DMS53 (cell line): ENCODE results near the gene SPAG9.

Source experiments
- DNase-seq: peaks from one replicate; lab custom pipeline; 2025; lab: John Stamatoyannopoulos, UW

SPAG9 gene

DNA sequence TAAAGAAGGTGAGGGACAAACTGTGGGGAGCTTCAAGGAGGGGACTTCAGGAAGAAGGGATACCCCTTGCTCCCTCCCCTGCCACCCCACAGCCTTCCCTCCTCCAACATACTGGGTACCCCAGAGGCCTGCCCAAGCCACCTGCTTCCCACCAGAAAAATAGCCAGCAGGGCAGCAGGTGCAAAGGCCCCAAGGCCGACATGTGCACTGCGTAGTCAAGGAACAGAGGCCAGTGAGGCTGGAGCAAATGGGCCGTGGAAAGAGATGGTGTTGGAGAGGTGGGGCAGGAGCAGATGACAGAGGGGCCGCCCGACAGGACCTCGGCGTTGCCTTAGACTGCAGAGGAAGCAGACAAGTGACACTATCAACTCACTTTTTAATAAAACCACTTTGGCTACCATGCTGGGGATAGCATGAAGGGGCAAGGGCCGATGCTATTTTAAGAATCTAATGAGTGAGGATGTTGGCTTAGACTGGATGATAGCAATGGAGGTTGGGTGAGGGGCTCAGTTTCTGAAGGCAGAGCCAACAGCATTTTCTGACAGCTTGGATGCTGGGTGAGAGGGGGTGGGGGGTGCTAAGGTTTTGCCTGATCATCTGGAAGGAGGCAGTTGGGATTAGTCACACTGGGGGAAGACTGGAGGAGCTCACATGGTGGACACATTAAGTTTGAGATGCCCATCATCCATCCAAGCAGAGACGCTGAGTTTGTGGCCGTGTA lies 181.7 kb downstream of the SPAG9 start:
- no peak for DNase-seq

DNA sequence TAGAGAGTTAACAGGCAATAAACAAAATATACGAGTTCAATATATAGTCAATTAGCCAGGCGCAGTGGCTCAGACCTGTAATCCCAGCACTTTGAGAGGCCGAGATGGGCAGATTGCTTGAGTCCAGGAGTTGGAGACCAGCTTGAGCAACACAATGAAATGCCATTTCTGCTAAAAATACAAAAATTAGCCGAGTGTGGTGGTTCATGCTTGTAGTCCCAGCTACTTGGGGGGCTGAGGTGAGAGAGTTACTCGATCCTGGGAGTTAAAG lies 184.7 kb downstream of the SPAG9 start:
- DNase-seq: no peak

DNA sequence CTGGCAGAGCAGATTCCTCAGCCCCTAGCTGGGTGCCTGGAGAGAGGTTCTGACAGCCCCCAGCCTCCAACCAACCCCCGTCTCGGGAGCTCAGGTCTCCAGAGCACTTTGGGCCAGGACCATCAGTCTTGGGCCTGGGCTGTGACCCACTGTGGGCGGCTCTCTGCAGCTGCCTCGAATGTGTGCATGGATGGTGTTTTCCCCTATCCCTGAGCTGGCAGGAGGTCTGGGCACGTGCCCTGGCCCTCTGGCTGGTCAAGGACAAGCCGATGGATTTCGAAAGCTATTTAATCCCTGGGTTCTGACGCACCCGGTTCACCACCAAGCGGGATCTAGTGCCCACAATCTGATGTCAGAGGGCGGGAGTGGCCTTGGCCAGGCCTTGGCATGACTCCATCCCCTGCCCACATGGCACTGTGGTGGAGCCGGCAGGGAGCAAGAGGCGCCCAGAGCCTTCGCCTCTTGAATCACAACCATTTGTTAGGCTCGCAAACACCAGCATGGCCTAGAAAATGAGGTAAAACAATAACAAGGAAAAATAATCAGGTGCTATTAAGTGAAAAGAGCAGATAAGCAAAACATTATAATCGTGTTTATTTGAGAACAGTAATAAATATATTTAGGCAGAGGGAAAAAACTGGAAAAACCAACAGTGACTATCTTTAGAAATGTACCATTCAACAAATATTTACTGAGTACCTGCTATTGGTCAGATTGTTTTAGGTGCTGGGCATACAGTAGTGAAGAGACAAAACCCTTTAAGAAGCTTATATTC lies 185.3 kb downstream of the SPAG9 start:
- DNase-seq: no peak

DNA sequence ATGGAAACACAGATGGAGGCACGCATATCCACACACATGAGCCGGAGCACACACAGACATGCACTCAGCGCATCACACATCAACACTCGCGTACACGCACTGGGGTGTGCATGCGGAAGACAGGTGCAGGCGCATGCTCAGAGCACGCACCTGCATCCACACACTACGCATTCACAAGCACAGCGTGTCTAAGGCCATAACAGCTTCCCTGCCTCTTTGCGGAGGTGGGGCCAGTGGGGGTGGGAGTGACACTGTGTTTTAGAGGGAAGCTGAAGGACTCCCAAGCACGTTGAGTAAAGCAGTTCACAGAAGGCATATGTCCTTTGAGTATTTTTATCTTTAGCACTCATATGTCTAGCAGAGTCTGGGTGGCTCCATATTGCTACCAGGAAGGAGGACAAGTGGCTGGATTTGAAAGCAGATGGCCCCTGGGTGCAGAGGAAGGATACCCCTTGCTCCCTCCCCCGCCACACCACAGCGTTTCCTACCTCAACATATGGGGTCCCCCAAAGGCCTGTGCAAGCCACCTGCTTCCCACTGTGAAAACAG lies 185.9 kb downstream of the SPAG9 start:
- DNase-seq: no peak

DNA sequence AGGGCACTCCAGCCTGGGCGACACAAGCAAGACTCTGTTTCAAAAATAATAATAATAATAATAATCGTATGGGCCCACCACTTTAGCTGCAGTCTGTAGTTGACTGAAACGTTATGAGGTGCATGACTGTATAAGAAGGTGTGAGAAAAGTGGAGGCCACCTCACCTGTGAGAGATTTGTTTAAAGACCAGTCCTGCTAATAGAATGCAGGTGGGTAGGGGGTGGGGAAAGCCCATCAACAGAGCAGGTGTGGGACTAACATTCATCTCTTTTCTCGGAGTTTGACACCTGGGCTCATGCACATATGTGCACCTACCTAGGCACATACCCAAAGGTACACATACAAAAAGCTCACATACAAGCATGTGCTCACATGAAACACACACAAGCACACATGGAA lies 186.5 kb downstream of the SPAG9 start:
- no peak for DNase-seq

DNA sequence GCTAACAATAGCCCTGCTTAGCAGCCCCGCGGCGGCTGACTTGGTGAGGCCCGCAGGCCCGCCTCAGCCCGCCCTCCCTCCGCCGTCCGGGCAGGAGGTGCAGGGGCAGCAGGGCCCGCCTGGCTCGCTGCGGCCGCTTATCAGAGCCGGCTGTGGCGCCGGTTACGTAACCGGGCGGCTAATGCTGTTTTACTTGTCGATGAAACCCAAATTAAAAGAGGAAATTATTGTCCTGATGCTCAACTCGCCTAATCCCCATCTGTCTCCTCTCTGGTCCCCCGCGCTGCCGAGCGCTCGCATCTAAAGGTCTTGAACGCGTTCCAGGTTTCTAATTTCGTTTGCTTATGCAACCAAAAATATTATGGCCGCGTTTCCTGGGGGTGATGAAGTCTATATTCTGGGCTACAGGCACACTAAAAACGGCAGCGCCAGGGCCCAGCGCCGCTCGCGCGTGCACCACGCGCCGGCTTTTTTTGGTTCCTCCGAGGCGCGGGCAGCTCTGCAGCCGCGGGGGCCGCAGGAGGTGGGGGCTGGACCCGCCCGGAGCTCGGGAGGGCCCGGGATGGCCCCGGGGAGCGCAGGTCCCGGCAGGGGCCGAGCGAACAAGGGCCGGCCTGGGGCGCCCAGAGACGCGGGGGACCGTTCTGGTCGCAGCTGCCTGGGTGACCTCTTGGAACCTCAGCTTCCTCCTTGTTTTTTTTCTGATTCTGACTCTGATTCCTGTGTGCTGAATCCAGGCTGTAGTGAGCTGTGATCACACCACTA lies 189.3 kb downstream of the SPAG9 start:
- DNase-seq: peak; percentile 96

DNA sequence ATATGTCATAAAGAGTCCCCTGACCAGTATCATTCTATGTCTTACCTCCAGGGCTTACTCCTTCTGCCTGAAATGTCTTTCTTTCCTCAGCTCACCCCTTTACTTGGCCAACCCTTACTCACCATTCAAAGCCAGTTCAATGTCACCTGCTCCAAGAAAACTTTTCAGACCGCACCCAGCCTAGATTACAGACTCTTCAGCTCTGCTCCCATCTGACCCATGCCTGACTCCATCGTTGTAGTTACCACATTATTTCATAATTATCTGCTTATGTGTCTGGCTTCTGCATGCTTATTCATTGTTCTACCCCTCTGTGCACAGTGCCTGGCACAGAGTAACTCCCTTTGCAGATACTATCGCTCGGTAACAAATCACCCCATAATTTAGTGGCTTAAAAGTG lies 192.0 kb downstream of the SPAG9 start:
- DNase-seq: no peak

DNA sequence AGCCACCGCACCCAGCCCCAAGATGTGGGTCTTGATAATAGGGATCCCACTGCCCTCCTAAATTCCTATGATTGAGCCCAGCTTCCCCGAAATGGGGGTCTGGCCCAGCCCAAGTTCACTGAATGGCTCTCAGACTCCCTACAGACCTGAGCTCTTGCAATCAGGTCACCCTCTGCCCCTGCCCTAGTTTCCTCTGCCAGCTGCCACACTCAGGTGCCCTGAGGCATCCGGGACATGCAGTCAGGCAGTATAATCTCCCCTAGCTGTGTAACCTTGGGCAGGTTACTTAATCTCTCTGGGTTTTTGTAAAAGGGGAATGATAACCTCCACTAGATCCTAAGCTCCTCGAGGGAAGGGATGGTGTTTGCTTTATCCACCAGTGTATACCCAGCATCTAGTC lies 193.4 kb downstream of the SPAG9 start:
- DNase-seq: no peak

DNA sequence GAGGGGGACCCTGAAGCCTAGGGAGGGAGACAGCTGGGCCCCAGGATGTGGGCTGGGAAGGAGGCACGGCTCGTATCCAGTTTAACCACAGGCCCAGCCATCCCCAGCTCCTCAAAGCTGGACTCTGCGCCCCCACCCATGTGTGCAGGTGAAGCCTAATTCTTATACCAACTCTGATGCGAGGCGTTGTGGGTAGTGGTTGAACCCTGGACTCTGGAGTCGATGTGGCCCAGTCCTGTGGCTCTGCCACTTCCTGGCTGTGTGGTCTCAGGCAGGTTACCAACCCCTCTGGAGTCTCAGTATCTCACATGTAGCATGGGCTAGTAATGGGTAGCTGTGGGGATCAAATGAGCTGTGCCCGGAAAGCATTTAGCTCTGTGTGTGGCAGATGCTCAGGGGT lies 194.1 kb downstream of the SPAG9 start:
- no peak for DNase-seq

DNA sequence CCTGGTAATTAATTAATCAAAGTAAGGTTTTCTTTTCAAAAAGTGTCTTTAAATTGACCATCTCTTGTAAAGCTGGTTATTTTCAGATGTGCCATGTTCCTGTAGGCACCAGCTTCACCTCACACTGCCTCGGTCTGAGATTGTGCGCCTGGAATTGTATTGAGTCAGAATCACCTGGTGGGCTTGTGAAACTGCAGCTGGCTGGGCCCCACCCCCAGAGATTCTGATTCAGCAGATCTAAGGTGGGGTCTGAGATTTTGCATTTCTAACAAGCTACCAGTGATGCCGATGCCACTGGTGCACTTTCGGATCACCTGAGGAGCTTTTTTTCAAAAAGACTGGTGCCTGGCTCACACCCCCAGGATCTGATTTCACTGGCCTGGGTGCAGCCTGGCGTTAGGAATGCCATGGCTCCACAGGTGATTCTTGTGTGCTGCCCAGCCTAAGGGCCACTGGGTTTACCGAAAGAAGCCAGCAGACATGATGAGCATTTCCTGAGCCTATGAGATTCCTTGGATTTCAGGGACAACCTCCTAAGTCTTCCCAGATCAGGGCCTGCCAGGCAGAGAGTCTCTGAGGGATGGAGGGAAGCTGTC lies 195.3 kb downstream of the SPAG9 start:
- no peak for DNase-seq

DNA sequence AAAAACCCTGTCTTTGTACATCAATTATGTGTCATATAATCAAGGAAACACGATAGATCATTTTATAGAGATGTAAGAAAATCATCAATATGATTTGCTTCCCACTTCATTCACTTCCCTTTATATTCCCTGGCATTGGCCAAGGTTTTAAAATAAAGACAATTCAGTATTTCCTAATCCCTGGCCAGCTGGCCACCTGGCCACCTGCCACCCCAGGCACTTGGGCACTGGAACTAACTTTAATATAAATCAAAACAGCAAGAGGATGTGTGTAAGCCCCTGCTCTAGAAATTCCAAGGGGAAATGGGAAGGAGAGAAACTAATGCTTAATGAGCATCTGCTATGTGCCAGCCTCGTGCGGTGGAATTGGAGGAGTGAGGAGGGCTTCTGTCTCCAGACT lies 195.9 kb downstream of the SPAG9 start:
- no peak for DNase-seq

DNA sequence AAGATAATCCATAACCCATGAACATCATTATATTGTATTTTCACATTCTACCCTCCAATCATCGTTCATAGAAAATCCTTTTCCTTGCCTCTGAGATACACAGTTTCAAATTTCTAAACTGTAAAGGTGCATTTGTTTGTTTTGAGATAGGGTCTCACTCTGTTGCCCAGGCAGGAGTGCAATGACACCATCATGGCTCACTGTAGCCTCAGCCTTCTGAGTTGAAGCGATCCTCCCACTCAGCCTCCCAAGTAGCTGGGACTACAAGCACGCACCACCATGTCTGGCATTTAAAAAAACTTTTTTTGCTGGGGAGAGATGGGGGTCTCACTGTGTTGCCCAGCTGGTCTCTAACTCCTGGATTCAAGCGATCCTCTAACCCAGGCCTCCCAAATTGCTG lies 196.4 kb downstream of the SPAG9 start:
- no peak for DNase-seq

DNA sequence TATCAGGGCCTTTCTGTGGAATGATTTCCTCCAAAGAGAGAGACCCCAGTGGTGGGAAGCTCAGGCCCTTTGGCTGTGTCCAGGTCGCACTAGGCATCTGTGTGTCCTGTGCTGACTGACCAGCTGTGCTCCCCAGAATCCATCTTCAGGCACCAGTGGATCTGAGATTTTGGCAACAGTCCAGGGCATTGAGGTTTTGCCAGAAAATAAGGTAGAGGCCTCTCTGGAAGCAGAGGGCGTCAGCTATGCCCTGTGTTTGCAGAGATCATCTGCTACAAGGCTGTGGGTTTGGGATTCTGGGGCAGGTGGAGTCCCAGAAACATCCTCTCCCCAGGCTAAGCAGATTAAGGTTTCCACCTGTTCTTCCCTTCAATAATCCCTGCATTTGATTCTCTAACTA lies 197.1 kb downstream of the SPAG9 start:
- peak; percentile 37 for DNase-seq

DNA sequence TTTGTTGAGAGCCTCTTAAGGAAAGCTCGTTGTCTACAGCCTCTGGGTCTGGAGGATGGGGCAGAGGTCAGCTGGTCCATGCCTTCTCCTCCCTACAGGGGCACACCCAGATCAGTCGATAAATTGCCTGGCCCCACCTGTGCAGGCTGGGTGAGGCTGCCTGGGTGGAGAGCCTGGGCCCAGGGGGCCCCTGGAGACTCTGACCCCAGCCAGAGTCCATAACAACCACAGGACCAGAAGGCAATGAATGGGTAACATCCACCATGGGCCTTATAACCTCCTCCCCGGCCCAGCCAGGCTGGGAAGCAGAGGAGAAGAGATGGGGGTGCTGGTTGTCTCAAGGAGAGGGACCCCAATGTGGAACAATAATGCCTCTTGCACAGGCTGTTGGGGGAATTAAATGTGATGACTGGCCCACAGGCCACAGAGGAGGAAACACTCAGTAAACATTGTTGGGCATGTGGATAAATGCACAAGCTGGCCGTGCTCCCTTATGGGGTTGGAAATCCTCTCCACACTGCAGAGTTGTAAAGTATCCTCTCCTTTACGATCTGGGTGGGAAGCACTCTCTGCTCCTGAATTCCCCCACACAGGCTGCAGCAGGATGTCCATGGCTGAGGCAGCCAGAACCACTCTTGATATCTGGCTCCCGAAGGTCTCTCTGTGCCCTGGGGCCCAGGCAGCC lies 197.8 kb downstream of the SPAG9 start:
- no peak for DNase-seq

DNA sequence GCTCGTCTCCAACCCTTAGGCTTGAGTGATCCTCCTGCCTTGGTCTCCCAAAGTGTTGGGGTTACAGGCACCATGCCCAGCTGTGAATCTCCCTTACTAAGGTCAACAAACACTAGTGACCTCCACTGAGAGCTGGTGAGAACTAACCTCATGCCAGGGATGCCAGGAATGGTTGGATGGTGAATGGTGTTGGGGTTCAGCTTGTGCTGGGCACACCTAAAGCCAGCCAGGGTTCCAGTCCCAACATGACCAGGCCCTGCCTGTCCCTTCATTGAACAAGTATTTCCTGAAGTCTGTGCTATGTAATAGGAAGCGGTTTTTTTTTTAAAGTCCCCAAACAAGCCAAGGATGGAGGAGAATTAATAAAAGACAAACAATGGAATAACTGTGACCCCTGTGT lies 198.6 kb downstream of the SPAG9 start:
- DNase-seq: no peak

DNA sequence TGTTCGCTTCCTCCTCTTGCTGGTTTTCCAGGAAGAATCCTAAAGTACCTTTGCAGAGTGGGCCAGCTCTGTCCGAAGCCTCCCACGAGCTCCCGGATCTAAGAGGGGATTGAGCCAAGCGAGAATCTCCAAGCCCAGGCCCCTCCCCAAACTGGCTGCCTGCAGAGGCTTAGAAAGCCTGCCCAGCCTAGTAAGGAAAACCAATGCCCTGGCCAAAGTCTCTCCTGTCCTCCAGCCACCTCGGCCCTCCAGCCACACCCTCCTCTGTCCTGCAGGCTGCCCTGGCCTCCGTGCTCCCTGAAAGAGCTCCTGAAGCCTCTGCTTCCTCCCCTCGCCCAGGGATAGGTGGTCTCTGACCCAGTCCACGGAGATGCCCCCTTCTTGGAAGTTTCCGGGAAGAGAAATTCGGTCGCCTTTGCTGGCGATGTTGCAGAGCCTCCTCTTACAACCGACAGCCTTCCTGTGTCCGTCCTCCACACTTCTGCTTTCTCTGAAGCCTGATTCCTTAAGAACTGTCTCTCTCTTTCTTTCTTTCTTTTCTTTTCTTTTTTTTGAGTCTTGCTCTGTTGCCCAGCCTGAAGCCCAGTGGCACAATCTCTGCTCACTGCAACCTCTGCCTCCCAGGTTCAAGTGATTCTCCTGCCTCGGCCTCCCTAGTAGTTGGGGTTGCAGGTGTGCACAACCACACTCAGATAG lies 199.6 kb downstream of the SPAG9 start:
- DNase-seq: no peak

DNA sequence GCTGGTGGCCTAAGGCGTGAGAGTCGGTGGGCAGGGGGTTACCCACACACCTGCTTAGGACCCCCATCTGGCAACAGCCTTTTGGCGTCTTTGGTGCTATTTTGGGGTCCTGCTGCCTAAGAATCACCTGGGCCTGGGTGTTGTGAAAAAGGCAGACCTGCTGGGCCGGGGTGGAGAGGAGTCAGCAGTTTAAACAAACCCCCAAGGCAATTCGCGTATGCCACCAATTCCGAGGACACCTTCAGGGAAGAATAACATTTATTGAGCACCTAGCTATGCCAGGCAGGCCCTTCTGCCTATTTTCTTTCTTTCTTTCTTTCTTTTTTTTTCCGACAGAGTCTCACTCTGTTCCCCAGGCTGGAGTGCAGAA lies 200.6 kb downstream of the SPAG9 start:
- no peak for DNase-seq

DNA sequence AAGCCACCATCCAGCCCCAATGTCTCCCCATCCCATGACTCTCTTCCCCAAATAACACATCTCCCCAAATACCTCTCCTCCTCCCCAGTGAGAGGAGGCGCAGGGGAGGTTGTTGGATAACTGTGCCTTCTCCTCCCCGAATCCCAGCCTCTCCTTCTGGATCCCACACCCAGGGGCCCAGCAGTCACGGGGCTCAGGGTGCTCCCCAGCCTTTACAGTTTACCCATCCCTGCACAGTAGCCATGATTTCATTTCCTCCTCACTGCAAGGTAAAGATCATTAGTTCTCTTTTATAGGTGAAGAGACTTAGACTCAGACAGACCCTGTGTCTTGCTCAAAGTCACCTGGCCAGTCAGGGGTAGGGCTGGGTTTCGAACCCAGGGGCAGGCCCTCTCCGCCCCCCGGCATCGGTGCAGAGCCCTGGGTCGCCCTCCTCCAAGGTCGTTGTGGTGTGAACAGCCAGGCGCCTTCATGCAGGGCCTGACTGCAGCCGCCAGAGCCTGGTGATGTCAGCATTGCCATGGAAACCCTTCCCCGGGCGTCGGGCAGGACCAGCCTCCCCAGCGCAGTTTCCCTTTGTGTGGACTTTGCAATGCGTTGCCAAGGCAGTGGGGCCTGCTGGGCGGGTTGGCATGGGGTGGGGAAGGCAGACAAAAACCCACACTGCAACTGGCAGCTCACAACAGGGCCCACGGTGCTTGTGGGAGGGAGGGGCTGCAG lies 201.2 kb downstream of the SPAG9 start:
- peak; percentile 100 for DNase-seq

DNA sequence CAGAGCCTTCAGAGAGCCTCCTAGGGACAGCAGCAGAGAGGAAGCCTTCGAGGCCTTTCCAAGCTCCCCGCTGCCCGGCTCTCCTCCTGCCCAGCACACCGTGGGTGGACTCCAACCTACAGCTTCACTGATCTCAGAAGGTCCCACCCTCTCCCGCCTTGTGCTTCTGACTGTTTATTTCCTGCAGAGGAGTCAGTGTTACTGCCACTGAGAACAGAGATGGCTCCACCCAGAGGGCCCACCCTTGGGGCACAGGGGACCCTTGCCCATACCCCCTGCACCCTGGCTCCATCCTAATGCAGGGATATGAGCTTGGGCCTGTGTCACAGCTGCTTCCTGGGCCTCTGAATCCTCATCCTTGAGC lies 201.8 kb downstream of the SPAG9 start:
- peak; percentile 50 for DNase-seq

DNA sequence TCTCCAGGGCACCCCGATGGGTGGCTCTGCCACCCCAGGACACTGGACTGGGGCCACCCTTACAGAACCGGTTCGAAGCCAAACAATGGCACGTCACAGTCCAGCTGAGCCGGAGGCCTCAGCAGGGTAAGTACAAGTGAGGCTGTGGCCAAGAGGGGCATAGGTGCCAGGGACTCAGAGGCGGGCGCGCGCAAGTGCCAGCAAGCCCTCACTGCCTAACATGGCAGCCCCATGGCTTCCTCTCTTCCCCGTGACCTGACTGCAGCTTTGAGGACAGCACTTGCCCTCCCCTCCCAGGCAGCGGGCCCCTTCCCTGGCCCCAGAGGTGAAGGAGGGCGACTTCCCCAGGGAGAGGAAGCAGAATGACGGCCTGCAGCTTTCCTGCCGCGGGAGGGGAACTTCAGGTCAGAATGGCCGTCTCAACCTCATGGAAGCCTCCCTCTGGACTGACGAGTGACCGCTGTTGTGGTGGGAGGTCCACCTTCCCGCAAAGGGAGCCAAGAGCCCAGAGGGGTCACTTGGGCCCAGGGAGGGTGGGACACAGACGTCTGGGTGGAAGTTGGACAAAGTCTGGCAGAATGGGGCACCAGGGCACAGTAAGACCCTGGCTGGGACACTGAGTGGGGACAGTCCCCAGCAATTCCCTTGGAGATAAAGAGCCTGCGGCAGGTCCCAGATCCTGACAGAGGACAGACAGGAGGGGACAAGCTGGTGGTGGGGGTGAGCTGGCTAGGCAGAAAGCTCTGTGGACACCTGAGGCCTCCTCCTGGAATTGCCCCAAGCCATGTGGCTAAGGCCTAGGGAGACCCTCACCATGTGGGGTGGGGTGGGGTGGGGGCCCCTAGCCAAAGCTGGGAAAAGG lies 202.4 kb downstream of the SPAG9 start:
- DNase-seq: no peak
